Measurements from ENCODE around the gene FHAD1. TPM values are rescaled to one million over a fixed set of nuclear protein-coding genes. Genes with fewer than 3 reads are reported as not detected.

FHAD1 gene
- total RNA-seq, 1 experiment from 2014 or later = 1.9 TPM

DNA sequence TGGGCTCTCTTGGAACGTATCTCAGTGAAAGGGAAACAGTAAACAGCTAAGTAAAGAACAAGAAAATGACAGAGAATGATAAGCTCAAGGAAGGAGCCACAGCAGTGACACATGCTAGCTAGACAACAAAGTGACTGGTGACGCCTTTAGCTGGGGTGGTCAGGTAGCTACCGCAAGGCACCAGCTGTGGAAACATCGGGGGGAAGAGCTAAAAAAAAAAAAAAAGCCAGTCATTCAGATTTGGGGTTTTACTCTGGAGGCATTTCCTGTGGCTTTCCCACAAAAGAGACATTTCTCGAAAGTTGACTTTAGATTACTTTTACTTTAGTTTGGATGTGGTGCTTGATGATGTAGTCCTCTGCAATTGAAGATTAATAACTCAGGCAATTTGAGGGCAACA lies 2.1 kb downstream of the FHAD1 start:
- no peak overlapping the region for H2BK5ac ChIP-seq (ENCODE audit: insufficient read length, low read length)
- H2BK12ac ChIP-seq (ENCODE audit: insufficient read length, low read depth, low read length) = no peak overlapping the region
- H2BK15ac ChIP-seq (ENCODE audit: low read depth, low read length) = no peak overlapping the region
- Mint-ChIP-seq H3K36me3 (ENCODE audit: insufficient read depth in 1 of 3, low read depth in 3 of 3) (no peaks in the 10 kb centered on the region; a peak in 1 of 7 replicates), H3K27me3 (ENCODE audit: low read depth) (peaks cover 31% of the 10 kb centered on the region), H3K4me1 (peaks cover 36 to 38% of the 10 kb centered on the region in 2 experiments), H3K4me3 (no peak overlapping the region), H3K27ac (0 out of 7 replicates have a peak overlapping the region, but pooled peaks of 1 of the 3 experiments have one; percentile 2), H3K9me3 (peaks cover 0 to 2% of the 10 kb centered on the region in 2 experiments; a peak in 2 of 5 replicates)
- no peaks in the 10 kb centered on the region for H3K9me3 ChIP-seq (ENCODE audit: control insufficient read depth, low read depth, low read length)
- H4K5ac ChIP-seq (ENCODE audit: insufficient read length, low read depth, low read length) = no peak overlapping the region
- H3K14ac ChIP-seq (ENCODE audit: insufficient read depth, low read length) = no peak overlapping the region
- no peaks in the 10 kb centered on the region for H3K23me2 ChIP-seq (ENCODE audit: insufficient read length, low read depth, low read length, poor library complexity, severe bottlenecking)
- H4K91ac ChIP-seq (ENCODE audit: insufficient read length, low read depth, low read length) = no peak overlapping the region
- TF ChIP-seq, protein P1, sequence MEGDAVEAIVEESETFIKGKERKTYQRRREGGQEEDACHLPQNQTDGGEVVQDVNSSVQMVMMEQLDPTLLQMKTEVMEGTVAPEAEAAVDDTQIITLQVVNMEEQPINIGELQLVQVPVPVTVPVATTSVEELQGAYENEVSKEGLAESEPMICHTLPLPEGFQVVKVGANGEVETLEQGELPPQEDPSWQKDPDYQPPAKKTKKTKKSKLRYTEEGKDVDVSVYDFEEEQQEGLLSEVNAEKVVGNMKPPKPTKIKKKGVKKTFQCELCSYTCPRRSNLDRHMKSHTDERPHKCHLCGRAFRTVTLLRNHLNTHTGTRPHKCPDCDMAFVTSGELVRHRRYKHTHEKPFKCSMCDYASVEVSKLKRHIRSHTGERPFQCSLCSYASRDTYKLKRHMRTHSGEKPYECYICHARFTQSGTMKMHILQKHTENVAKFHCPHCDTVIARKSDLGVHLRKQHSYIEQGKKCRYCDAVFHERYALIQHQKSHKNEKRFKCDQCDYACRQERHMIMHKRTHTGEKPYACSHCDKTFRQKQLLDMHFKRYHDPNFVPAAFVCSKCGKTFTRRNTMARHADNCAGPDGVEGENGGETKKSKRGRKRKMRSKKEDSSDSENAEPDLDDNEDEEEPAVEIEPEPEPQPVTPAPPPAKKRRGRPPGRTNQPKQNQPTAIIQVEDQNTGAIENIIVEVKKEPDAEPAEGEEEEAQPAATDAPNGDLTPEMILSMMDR (conservative IDR thresholded peaks at IDR 0.05) = no peak
- H3K4ac ChIP-seq (ENCODE audit: low read depth, low read length) = no peak overlapping the region
- no peaks in the 10 kb centered on the region for H3K79me1 ChIP-seq (ENCODE audit: insufficient read depth, low read depth, low read length, poor library complexity, severe bottlenecking)
- 0 out of 2 replicates have a peak, but pooled peaks cover 2% of the 10 kb centered on the region for H3K27me3 ChIP-seq (ENCODE audit: insufficient read depth, low read length)
- H3K4me1 ChIP-seq (ENCODE audit: insufficient read depth, low read length) = peaks cover 9% of the 10 kb centered on the region; the same call in 1 of the 2 replicates
- H3T11ph ChIP-seq (ENCODE audit: low read length) = no peak overlapping the region
- H2BK120ac ChIP-seq (ENCODE audit: low read depth, low read length, poor library complexity, severe bottlenecking) = no peak overlapping the region
- H3K56ac ChIP-seq (ENCODE audit: insufficient read length, low read depth, low read length) = no peak overlapping the region
- H2AK5ac ChIP-seq (ENCODE audit: insufficient read length, low read length) = no peak overlapping the region
- no peak overlapping the region for H3K4me2 ChIP-seq (ENCODE audit: insufficient read depth, insufficient read length, low read length)
- no peaks in the 10 kb centered on the region for H4K20me1 ChIP-seq (ENCODE audit: control insufficient read depth, insufficient read depth, insufficient read length)
- no peak overlapping the region for H2AFZ ChIP-seq (ENCODE audit: low read length)
- no peaks in the 10 kb centered on the region for H3K79me2 ChIP-seq (ENCODE audit: insufficient read depth, low read length)
- H3K9ac ChIP-seq (ENCODE audit: extremely low read depth, insufficient read length, low read length) = no peak overlapping the region
- H3K27ac ChIP-seq (ENCODE audit: insufficient read length, low read depth, low read length) = no peak overlapping the region
- no CpG with 5 or more reads among the region's 5 CpGs for WGBS (ENCODE audit: extremely low coverage, insufficient read length, low lambda C conversion rate)
- no peak overlapping the region for H2BK20ac ChIP-seq (ENCODE audit: low read depth, low read length, poor library complexity, severe bottlenecking)
- H3K23ac ChIP-seq (ENCODE audit: insufficient read length, low read depth, low read length) = no peak overlapping the region
- H3K18ac ChIP-seq (ENCODE audit: insufficient read length, low read depth, low read length) = no peak overlapping the region
- no peak overlapping the region for H4K8ac ChIP-seq (replicated peaks; ENCODE audit: insufficient read length, low read depth, low read length)
- DNase-seq = no peak
